Neuron (in vitro differentiated cells): ENCODE measurements around the gene CD302.
"Not testable (repeated sequence)": the region's sequence is repeated elsewhere in the genome, so short reads cannot be mapped to it uniquely, and the experiment has no call there.

Source experiments
- H2AFZ ChIP-seq: one replicate; pipeline ENCODE4 v1.6.1; 2013; ENCODE audit warnings: low read depth, mild to moderate bottlenecking, inconsistent platforms, low read length, moderate library complexity
- H3K27me3 ChIP-seq: one replicate; pipeline ENCODE4 v1.6.1; 2013; ENCODE audit warnings: low read length; ENCODE audit not compliant: insufficient read depth
- H3K36me3 ChIP-seq: one replicate; pipeline ENCODE4 v1.6.1; 2013; ENCODE audit warnings: low read length; ENCODE audit not compliant: insufficient read depth
- H3K4me1 ChIP-seq: one replicate; pipeline ENCODE4 v1.6.1; 2013; ENCODE audit warnings: low read length; ENCODE audit not compliant: insufficient read depth
- H3K4me3 ChIP-seq: 2 replicates; pipeline ENCODE4 v1.5.1; 2013; ENCODE audit warnings: mild to moderate bottlenecking, low read length, moderate library complexity
- H3K9me3 ChIP-seq: one replicate; pipeline ENCODE4 v1.6.1; 2013; ENCODE audit warnings: low read length

Gene CD302

GRCh38 chr2:159787647-159788046 lies 10.4 kb downstream of the CD302 start:
- not testable (repeated sequence) for H3K36me3 ChIP-seq, H3K9me3 ChIP-seq, H3K4me1 ChIP-seq, H3K4me3 ChIP-seq, H3K27me3 ChIP-seq, H2AFZ ChIP-seq

GRCh38 chr2:159786938-159787337 lies 11.1 kb downstream of the CD302 start:
- no peaks in the 10 kb centered on the region for H3K36me3 ChIP-seq
- H3K27me3 ChIP-seq: no peaks in the 10 kb centered on the region
- H3K9me3 ChIP-seq: no peaks in the 10 kb centered on the region
- no peak overlapping the region for H2AFZ ChIP-seq
- no peak overlapping the region for H3K4me3 ChIP-seq
- H3K4me1 ChIP-seq: no peaks in the 10 kb centered on the region

GRCh38 chr2:159785195-159785594 lies 12.8 kb downstream of the CD302 start:
- Histone ChIP-seq H2AFZ (no peak overlapping the region), H3K36me3 (no peaks in the 10 kb centered on the region), H3K4me3 (no peak overlapping the region), H3K9me3 (no peaks in the 10 kb centered on the region), H3K4me1 (no peaks in the 10 kb centered on the region), H3K27me3 (no peaks in the 10 kb centered on the region)

GRCh38 chr2:159784744-159785143 lies 13.3 kb downstream of the CD302 start:
- not testable (repeated sequence) for H3K27me3 ChIP-seq, H3K36me3 ChIP-seq, H2AFZ ChIP-seq, H3K9me3 ChIP-seq, H3K4me1 ChIP-seq, H3K4me3 ChIP-seq

GRCh38 chr2:159783556-159783955 lies 14.5 kb downstream of the CD302 start:
- H2AFZ ChIP-seq: no peak overlapping the region
- no peaks in the 10 kb centered on the region for H3K27me3 ChIP-seq
- H3K4me3 ChIP-seq: no peak overlapping the region
- no peaks in the 10 kb centered on the region for H3K9me3 ChIP-seq
- H3K4me1 ChIP-seq: no peaks in the 10 kb centered on the region
- no peaks in the 10 kb centered on the region for H3K36me3 ChIP-seq

GRCh38 chr2:159776321-159776720 lies 21.7 kb downstream of the CD302 start:
- no peaks in the 10 kb centered on the region for H3K9me3 ChIP-seq
- H3K4me3 ChIP-seq: no peak overlapping the region
- H3K4me1 ChIP-seq: no peaks in the 10 kb centered on the region
- H2AFZ ChIP-seq: no peak overlapping the region
- H3K27me3 ChIP-seq: no peaks in the 10 kb centered on the region
- H3K36me3 ChIP-seq: peaks cover 12% of the 10 kb centered on the region

- Histone ChIP-seq H3K9me3 (no peaks in the 10 kb centered on the region), H3K4me1 (no peaks in the 10 kb centered on the region), H2AFZ (no peak overlapping the region), H3K36me3 (peaks cover 12% of the 10 kb centered on the region), H3K4me3 (no peak overlapping the region), H3K27me3 (no peaks in the 10 kb centered on the region)
Observed at GRCh38 chr2:159775021-159775420, 23.0 kb downstream of the CD302 start.

GRCh38 chr2:159774370-159774990 lies 23.5 kb downstream of the CD302 start:
- Histone ChIP-seq H3K9me3 (no peaks in the 10 kb centered on the region), H3K4me1 (no peaks in the 10 kb centered on the region), H3K36me3 (peaks cover 12% of the 10 kb centered on the region), H3K4me3 (no peak overlapping the region), H2AFZ (no peak overlapping the region), H3K27me3 (no peaks in the 10 kb centered on the region)

- no peaks in the 10 kb centered on the region for H3K4me1 ChIP-seq
- no peaks in the 10 kb centered on the region for H3K9me3 ChIP-seq
- no peaks in the 10 kb centered on the region for H3K27me3 ChIP-seq
- no peak overlapping the region for H3K4me3 ChIP-seq
- H3K36me3 ChIP-seq: peaks cover 17% of the 10 kb centered on the region
- H2AFZ ChIP-seq: no peak overlapping the region
Observed at GRCh38 chr2:159773886-159774285, 24.1 kb downstream of the CD302 start.

GRCh38 chr2:159773426-159773825 lies 24.6 kb downstream of the CD302 start:
- Histone ChIP-seq H3K4me3 (no peak overlapping the region), H3K27me3 (no peaks in the 10 kb centered on the region), H3K9me3 (no peaks in the 10 kb centered on the region), H3K4me1 (no peaks in the 10 kb centered on the region), H2AFZ (no peak overlapping the region), H3K36me3 (peaks cover 20% of the 10 kb centered on the region)

GRCh38 chr2:159769147-159769546 lies 28.9 kb downstream of the CD302 start:
- no peak overlapping the region for H2AFZ ChIP-seq
- H3K4me3 ChIP-seq: no peak overlapping the region
- no peaks in the 10 kb centered on the region for H3K27me3 ChIP-seq
- peaks cover 58% of the 10 kb centered on the region for H3K36me3 ChIP-seq
- H3K4me1 ChIP-seq: no peaks in the 10 kb centered on the region
- no peaks in the 10 kb centered on the region for H3K9me3 ChIP-seq

- Histone ChIP-seq H3K4me3 (no peak overlapping the region), H2AFZ (no peak overlapping the region)
Observed at GRCh38 chr2:159762075-159762474, 35.9 kb downstream of the CD302 start.

GRCh38 chr2:159760326-159760725 lies 37.7 kb downstream of the CD302 start:
- Histone ChIP-seq H3K4me3 (no peak overlapping the region), H3K9me3 (no peaks in the 10 kb centered on the region), H3K36me3 (peaks cover 84% of the 10 kb centered on the region), H2AFZ (no peak overlapping the region), H3K4me1 (no peaks in the 10 kb centered on the region), H3K27me3 (no peaks in the 10 kb centered on the region)

More at GRCh38 chr2:159762075-159762474, 35.9 kb downstream of the CD302 start:
- H3K9me3 ChIP-seq: no peaks in the 10 kb centered on the region
- H3K27me3 ChIP-seq: no peaks in the 10 kb centered on the region
- H3K4me1 ChIP-seq: no peaks in the 10 kb centered on the region
- H3K36me3 ChIP-seq: peaks cover 89% of the 10 kb centered on the region

- Histone ChIP-seq H3K36me3 (peaks cover 84% of the 10 kb centered on the region), H3K9me3 (no peaks in the 10 kb centered on the region), H3K4me3 (no peak overlapping the region), H2AFZ (no peak overlapping the region), H3K4me1 (no peaks in the 10 kb centered on the region), H3K27me3 (no peaks in the 10 kb centered on the region)
Observed at GRCh38 chr2:159759577-159759976, 38.4 kb downstream of the CD302 start.
